GM19463 (cell line): ENCODE data around the gene SIGLEC12.
"Not testable (repeated sequence)": the region's sequence is repeated elsewhere in the genome, so short reads cannot be mapped to it uniquely, and the experiment has no call there.

Source experiments
- ATAC-seq: cut with Tn5 transposase; IDR thresholded peaks from one replicate; pipeline ENCODE4 v1.9.1; 2021; ENCODE audit warnings: mild to moderate bottlenecking, moderate library complexity; ENCODE audit not compliant: unreplicated experiment

The SIGLEC12 gene

GRCh38 chr19:51485960-51486660, 15.5 kb downstream of the SIGLEC12 start:
- no peak for ATAC-seq

- ATAC-seq, result no peak
Measured at GRCh38 chr19:51480590-51480989, 21.0 kb downstream of the SIGLEC12 start.

- ATAC-seq, result no peak
Measured at GRCh38 chr19:51479531-51480331, 21.9 kb downstream of the SIGLEC12 start.

GRCh38 chr19:51478381-51479234, 23.0 kb downstream of the SIGLEC12 start, which contains the start of gene CEACAM18:
Gene CEACAM18 (plus strand): TSS chr19:51478539.
- ATAC-seq, result no peak

GRCh38 chr19:51477344-51477743, 24.3 kb downstream of the SIGLEC12 start:
- no peak for ATAC-seq

- no peak for ATAC-seq
Measured at GRCh38 chr19:51476164-51476563, 25.4 kb downstream of the SIGLEC12 start.

GRCh38 chr19:51473009-51473707, 28.4 kb downstream of the SIGLEC12 start:
- ATAC-seq, result no peak

- no peak for ATAC-seq
Measured at GRCh38 chr19:51472607-51473006, 29.0 kb downstream of the SIGLEC12 start.

GRCh38 chr19:51471527-51471926, 30.1 kb downstream of the SIGLEC12 start:
- no peak for ATAC-seq

GRCh38 chr19:51470966-51471365, 30.6 kb downstream of the SIGLEC12 start:
- ATAC-seq, result no peak

GRCh38 chr19:51469629-51470028, 32.0 kb downstream of the SIGLEC12 start:
- ATAC-seq, result no peak

GRCh38 chr19:51469162-51469561, 32.4 kb downstream of the SIGLEC12 start:
- ATAC-seq, result no peak

- ATAC-seq, result no peak
Measured at GRCh38 chr19:51468545-51468920, 33.1 kb downstream of the SIGLEC12 start.

- no peak for ATAC-seq
Measured at GRCh38 chr19:51467864-51468544, 33.6 kb downstream of the SIGLEC12 start.

- ATAC-seq, result no peak
Measured at GRCh38 chr19:51466723-51467122, 34.9 kb downstream of the SIGLEC12 start.

GRCh38 chr19:51463976-51464581, 37.5 kb downstream of the SIGLEC12 start:
- ATAC-seq, result not testable (repeated sequence)

- ATAC-seq, result no peak
Measured at GRCh38 chr19:51462681-51463080, 38.9 kb downstream of the SIGLEC12 start.

GRCh38 chr19:51462276-51462675, 39.3 kb downstream of the SIGLEC12 start:
- ATAC-seq, result no peak

GRCh38 chr19:51461723-51462161, 39.9 kb downstream of the SIGLEC12 start:
- no peak for ATAC-seq
